Karpas-422 (cell line): ENCODE results near the gene DACH1. TPM values are rescaled to one million over a fixed set of nuclear protein-coding genes. Genes with fewer than 3 reads are reported as not detected.

Source experiments
- DNase-seq: peaks from one replicate; pipeline ENCODE4 v3.0.0-alpha.2; 2015
- H2AFZ ChIP-seq: fragments of 200-600 bp; sonication (generic); 2 replicates; pipeline ENCODE4 v1.6.1; 2014; ENCODE audit warnings: antibody characterized with exemption, low read length, mixed read lengths
- H3K27ac ChIP-seq: fragments of 200-600 bp; sonication (generic); 2 replicates; pipeline ENCODE4 v1.5.1; 2014; ENCODE audit warnings: mild to moderate bottlenecking, low read length, moderate library complexity
- H3K27me3 ChIP-seq: fragments of 200-600 bp; sonication (generic); 2 replicates; pipeline ENCODE4 v1.6.1; 2014; ENCODE audit warnings: low read length, mixed read lengths
- H3K36me3 ChIP-seq: fragments of 200-600 bp; sonication (generic); 2 replicates; pipeline ENCODE4 v1.6.1; 2014; ENCODE audit warnings: low read length, mixed read lengths; ENCODE audit not compliant: insufficient read depth
- H3K4me1 ChIP-seq: fragments of 200-600 bp; sonication (generic); 2 replicates; pipeline ENCODE4 v1.6.1; 2014; ENCODE audit warnings: mild to moderate bottlenecking, low read length, mixed read lengths
- H3K4me2 ChIP-seq: fragments of 200-600 bp; sonication (generic); 2 replicates; pipeline ENCODE4 v1.6.1; 2014; ENCODE audit warnings: low read length, low read depth, mild to moderate bottlenecking; ENCODE audit not compliant: poor library complexity, severe bottlenecking
- H3K4me3 ChIP-seq: fragments of 200-600 bp; sonication (generic); 2 replicates; pipeline ENCODE4 v1.5.1; 2014; ENCODE audit warnings: mild to moderate bottlenecking, antibody characterized with exemption, low read length, mixed read lengths
- H3K79me2 ChIP-seq: fragments of 200-600 bp; sonication (generic); 2 replicates; pipeline ENCODE4 v1.6.1; 2014; ENCODE audit warnings: mild to moderate bottlenecking, low read length, mixed read lengths
- H3K9ac ChIP-seq: fragments of 200-600 bp; sonication (generic); 2 replicates; pipeline ENCODE4 v1.6.0; 2014; ENCODE audit warnings: low read length
- H3K9me2 ChIP-seq: fragments of 200-600 bp; sonication (generic), shearing (Covaris generic); replicated peaks from 2 replicates; pipeline ENCODE4 v1.6.0; 2014; ENCODE audit warnings: mild to moderate bottlenecking, low read length, moderate library complexity; ENCODE audit not compliant: insufficient read depth
- H3K9me3 ChIP-seq: fragments of 300-700, 200-600 bp; sonication (generic); 2 replicates; pipeline ENCODE4 v1.6.1; 2014; ENCODE audit warnings: low read length, mixed read lengths
- H4K20me1 ChIP-seq: fragments of 200-600 bp; sonication (generic); 2 replicates; pipeline ENCODE4 v1.6.1; 2014; ENCODE audit warnings: mild to moderate bottlenecking, antibody characterized with exemption, low read length, low read depth; ENCODE audit not compliant: insufficient read depth
- total RNA-seq: library from RNA; depleted of rRNA; stranded (reverse); fragments of >200 nt; shearing (Covaris generic); gene quantifications from 2 replicates; pipeline ENCODE4 v1.2.3, GENCODE V29; 2014; ENCODE audit warnings: low replicate concordance

The DACH1 gene
- total RNA-seq, 1 experiment from 2014 or later, result not detected

- H3K27me3 ChIP-seq, result no peaks in the 10 kb centered on the region
- no peaks in the 10 kb centered on the region for H3K9me2 ChIP-seq
- H3K4me3 ChIP-seq, result no peak overlapping the region
- H3K27ac ChIP-seq, result no peak overlapping the region
- H3K36me3 ChIP-seq, result no peaks in the 10 kb centered on the region
- H4K20me1 ChIP-seq, result no peaks in the 10 kb centered on the region
- H3K9ac ChIP-seq, result no peak overlapping the region
- DNase-seq, result no peak
- H3K79me2 ChIP-seq, result no peaks in the 10 kb centered on the region
- H3K4me1 ChIP-seq, result no peaks in the 10 kb centered on the region
- no peak overlapping the region for H2AFZ ChIP-seq
- no peak overlapping the region for H3K4me2 ChIP-seq
- peaks cover 7% of the 10 kb centered on the region; the same call in 1 of the 2 replicates for H3K9me3 ChIP-seq
Measured at GRCh38 chr13:71576571-71576970, 290.4 kb downstream of the DACH1 start.

- no peak for DNase-seq
- H3K27me3 ChIP-seq, result no peaks in the 10 kb centered on the region
- peaks cover 11% of the 10 kb centered on the region; the same call in 1 of the 2 replicates for H3K9me3 ChIP-seq
- no peak overlapping the region for H2AFZ ChIP-seq
- H3K9me2 ChIP-seq, result no peaks in the 10 kb centered on the region
- H4K20me1 ChIP-seq, result no peaks in the 10 kb centered on the region
- no peaks in the 10 kb centered on the region for H3K4me1 ChIP-seq
- no peaks in the 10 kb centered on the region for H3K79me2 ChIP-seq
- H3K9ac ChIP-seq, result no peak overlapping the region
- no peaks in the 10 kb centered on the region for H3K36me3 ChIP-seq
- H3K4me2 ChIP-seq, result no peak overlapping the region
- no peak overlapping the region for H3K4me3 ChIP-seq
- no peak overlapping the region for H3K27ac ChIP-seq
Measured at GRCh38 chr13:71546881-71547280, 320.1 kb downstream of the DACH1 start.

DNA sequence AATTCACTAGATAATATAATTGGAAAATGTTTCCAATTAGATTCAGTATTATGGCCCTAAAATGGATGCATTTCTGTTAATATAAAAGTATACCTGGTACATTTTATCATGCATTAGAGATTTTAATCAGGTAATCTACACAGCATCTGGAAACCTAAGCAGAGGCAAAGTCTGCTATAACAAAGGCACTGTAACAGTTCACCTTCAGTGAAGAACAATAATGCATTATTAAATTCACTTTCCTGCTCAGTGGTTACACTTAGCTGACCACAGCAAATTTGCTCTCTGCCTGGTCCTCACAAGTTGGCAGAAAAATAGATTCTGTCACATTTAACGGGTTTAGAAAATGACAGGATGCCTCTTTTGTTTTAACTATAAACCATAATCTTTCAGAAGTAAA is 326.9 kb downstream of the DACH1 start:
- Histone ChIP-seq H3K27me3 (no peaks in the 10 kb centered on the region), H3K4me1 (no peaks in the 10 kb centered on the region), H3K79me2 (no peaks in the 10 kb centered on the region), H4K20me1 (no peaks in the 10 kb centered on the region), H3K9me2 (no peaks in the 10 kb centered on the region), H3K27ac (no peak overlapping the region), H3K4me2 (no peak overlapping the region), H3K9me3 (peaks cover 8% of the 10 kb centered on the region; the same call in 1 of the 2 replicates), H3K4me3 (no peak overlapping the region), H2AFZ (no peak overlapping the region), H3K36me3 (no peaks in the 10 kb centered on the region), H3K9ac (no peak overlapping the region)
- no peak for DNase-seq

DNA sequence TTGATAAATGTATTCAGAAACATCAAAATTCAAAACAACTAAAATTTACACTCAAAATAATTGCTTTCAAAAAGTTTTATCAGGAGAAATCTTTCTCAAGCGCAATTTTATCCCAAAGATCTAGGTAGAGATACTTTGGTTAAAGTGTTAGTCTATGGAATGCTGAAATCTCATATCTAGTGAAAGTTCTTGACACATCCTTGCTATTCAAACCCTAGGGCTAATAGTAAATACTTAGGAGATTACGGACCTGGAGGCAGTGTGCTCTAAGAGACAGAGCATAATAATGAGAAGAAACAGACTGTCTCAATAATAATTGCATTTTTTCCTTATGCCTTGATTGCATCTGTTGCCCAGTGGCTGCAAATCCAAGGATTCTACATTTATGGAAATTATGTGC is 330.8 kb downstream of the DACH1 start:
- no peak overlapping the region for H3K4me2 ChIP-seq
- peaks cover 13% of the 10 kb centered on the region for H3K9me3 ChIP-seq
- H3K4me3 ChIP-seq, result no peak overlapping the region
- H3K4me1 ChIP-seq, result no peaks in the 10 kb centered on the region
- no peak overlapping the region for H3K27ac ChIP-seq
- no peak for DNase-seq
- no peaks in the 10 kb centered on the region for H3K27me3 ChIP-seq
- no peaks in the 10 kb centered on the region for H3K9me2 ChIP-seq
- no peaks in the 10 kb centered on the region for H3K79me2 ChIP-seq
- no peaks in the 10 kb centered on the region for H3K36me3 ChIP-seq
- H2AFZ ChIP-seq, result no peak overlapping the region
- H3K9ac ChIP-seq, result no peak overlapping the region
- no peaks in the 10 kb centered on the region for H4K20me1 ChIP-seq

GRCh38 chr13:71524613-71525304 is 342.2 kb downstream of the DACH1 start:
- Histone ChIP-seq H3K9ac (no peak overlapping the region), H3K79me2 (no peaks in the 10 kb centered on the region), H2AFZ (no peak overlapping the region), H3K9me3 (peaks cover 9% of the 10 kb centered on the region; the same call in 1 of the 2 replicates), H3K4me3 (no peak overlapping the region), H3K9me2 (no peaks in the 10 kb centered on the region), H4K20me1 (no peaks in the 10 kb centered on the region), H3K4me1 (no peaks in the 10 kb centered on the region), H3K27ac (no peak overlapping the region), H3K27me3 (no peaks in the 10 kb centered on the region), H3K36me3 (no peaks in the 10 kb centered on the region), H3K4me2 (no peak overlapping the region)
- no peak for DNase-seq

DNA sequence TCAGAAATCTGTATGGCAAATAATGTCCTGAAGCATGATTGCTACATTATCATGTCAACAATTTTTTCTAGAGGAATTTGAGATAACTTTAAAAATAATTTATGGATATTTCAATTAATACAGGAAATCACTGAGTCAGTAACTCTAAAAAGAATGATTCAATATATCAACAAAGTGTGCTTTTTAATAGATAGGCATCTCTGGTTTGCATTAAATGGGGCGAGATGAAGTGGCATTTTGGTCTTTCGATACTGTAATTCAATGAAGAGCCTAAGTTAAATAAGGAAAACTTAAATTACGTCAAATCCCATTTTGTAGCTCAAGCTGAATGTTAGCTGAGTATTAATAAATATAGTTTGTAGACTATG is 342.8 kb downstream of the DACH1 start:
- no peak overlapping the region for H3K27ac ChIP-seq
- H3K36me3 ChIP-seq, result no peaks in the 10 kb centered on the region
- H3K79me2 ChIP-seq, result no peaks in the 10 kb centered on the region
- no peak overlapping the region for H3K4me3 ChIP-seq
- no peaks in the 10 kb centered on the region for H3K9me2 ChIP-seq
- H3K4me2 ChIP-seq, result no peak overlapping the region
- peaks cover 9% of the 10 kb centered on the region; the same call in 1 of the 2 replicates for H3K9me3 ChIP-seq
- no peaks in the 10 kb centered on the region for H3K4me1 ChIP-seq
- H2AFZ ChIP-seq, result no peak overlapping the region
- no peak for DNase-seq
- H3K9ac ChIP-seq, result no peak overlapping the region
- H3K27me3 ChIP-seq, result no peaks in the 10 kb centered on the region
- no peaks in the 10 kb centered on the region for H4K20me1 ChIP-seq

- H3K4me2 ChIP-seq, result no peak overlapping the region
- H3K4me3 ChIP-seq, result no peak overlapping the region
- H3K79me2 ChIP-seq, result no peaks in the 10 kb centered on the region
- H3K4me1 ChIP-seq, result no peaks in the 10 kb centered on the region
- no peaks in the 10 kb centered on the region for H4K20me1 ChIP-seq
- H3K27ac ChIP-seq, result no peak overlapping the region
- H3K9ac ChIP-seq, result no peak overlapping the region
- no peak for DNase-seq
- no peaks in the 10 kb centered on the region for H3K27me3 ChIP-seq
- H3K9me2 ChIP-seq, result no peaks in the 10 kb centered on the region
- no peak overlapping the region for H2AFZ ChIP-seq
- peaks cover 12% of the 10 kb centered on the region; the same call in 1 of the 2 replicates for H3K9me3 ChIP-seq
- no peaks in the 10 kb centered on the region for H3K36me3 ChIP-seq
Measured at GRCh38 chr13:71522941-71523526, 344.0 kb downstream of the DACH1 start.

GRCh38 chr13:71517004-71517403 is 350.0 kb downstream of the DACH1 start:
- no peaks in the 10 kb centered on the region for H3K79me2 ChIP-seq
- H4K20me1 ChIP-seq, result no peaks in the 10 kb centered on the region
- no peak overlapping the region for H3K9ac ChIP-seq
- no peak overlapping the region for H3K4me3 ChIP-seq
- H3K36me3 ChIP-seq, result no peaks in the 10 kb centered on the region
- no peaks in the 10 kb centered on the region for H3K4me1 ChIP-seq
- no peak for DNase-seq
- H3K27ac ChIP-seq, result no peak overlapping the region
- no peak overlapping the region for H3K4me2 ChIP-seq
- no peaks in the 10 kb centered on the region for H3K27me3 ChIP-seq
- no peaks in the 10 kb centered on the region for H3K9me2 ChIP-seq
- H2AFZ ChIP-seq, result no peak overlapping the region
- H3K9me3 ChIP-seq, result peaks cover 11% of the 10 kb centered on the region; the same call in 1 of the 2 replicates
